BE2C (cell line): ENCODE data around the gene KCNK13.

Source experiments
- DNase-seq: peaks from one replicate; pipeline ENCODE4 v3.0.0-alpha.2; 2020
- H3K27me3 ChIP-seq: fragments of 250-450 bp; sonication (Bioruptor Pico); 2 replicates; pipeline ENCODE4 v1.5.1; 2020; ENCODE audit warnings: mild to moderate bottlenecking
- H3K36me3 ChIP-seq: fragments of 250-450 bp; sonication (Bioruptor Pico); 2 replicates; pipeline ENCODE4 v1.5.1; 2020; ENCODE audit warnings: mild to moderate bottlenecking
- H3K4me1 ChIP-seq: fragments of 250-450 bp; sonication (Bioruptor Pico); 2 replicates; pipeline ENCODE4 v1.5.1; 2020
- H3K4me3 ChIP-seq: 2 replicates; pipeline ENCODE4 v1.5.1; 2011; ENCODE audit warnings: low read depth, low read length
- H3K9me3 ChIP-seq: fragments of 250-450 bp; sonication (Bioruptor Pico); 2 replicates; pipeline ENCODE4 v1.5.1; 2020
- CTCF ChIP-seq: IDR thresholded peaks from 2 replicates; pipeline ENCODE4 v1.5.1; 2012; ENCODE audit warnings: mild to moderate bottlenecking, low read depth, low read length

KCNK13 gene

GRCh38 chr14:90168425-90169105 is 106.8 kb downstream of the KCNK13 start:
- Histone ChIP-seq H3K36me3 (no peaks in the 10 kb centered on the region), H3K9me3 (no peaks in the 10 kb centered on the region), H3K4me1 (peaks cover 9% of the 10 kb centered on the region; the same call in 1 of the 2 replicates), H3K27me3 (no peaks in the 10 kb centered on the region), H3K4me3 (no peak overlapping the region)
- no peak for TF ChIP-seq CTCF
- DNase-seq = no peak

GRCh38 chr14:90175631-90176030 is 113.8 kb downstream of the KCNK13 start:
- Histone ChIP-seq H3K9me3 (no peaks in the 10 kb centered on the region), H3K4me3 (no peak overlapping the region), H3K36me3 (no peaks in the 10 kb centered on the region), H3K4me1 (peaks cover 29% of the 10 kb centered on the region), H3K27me3 (no peaks in the 10 kb centered on the region)
- no peak for TF ChIP-seq CTCF
- no peak for DNase-seq

GRCh38 chr14:90177539-90178189 is 115.9 kb downstream of the KCNK13 start:
- DNase-seq = peak; percentile 52
- Histone ChIP-seq H3K27me3 (no peaks in the 10 kb centered on the region), H3K4me1 (peaks cover 24% of the 10 kb centered on the region), H3K9me3 (no peaks in the 10 kb centered on the region), H3K4me3 (no peak overlapping the region), H3K36me3 (no peaks in the 10 kb centered on the region)
- TF ChIP-seq CTCF = no peak

- H3K36me3 ChIP-seq = no peaks in the 10 kb centered on the region
- H3K4me1 ChIP-seq = peaks cover 24% of the 10 kb centered on the region
- H3K9me3 ChIP-seq = no peaks in the 10 kb centered on the region
- no peaks in the 10 kb centered on the region for H3K27me3 ChIP-seq
- DNase-seq = peak; percentile 52
- TF ChIP-seq CTCF = no peak
- H3K4me3 ChIP-seq = no peak overlapping the region
Measured at GRCh38 chr14:90179357-90179756, 117.6 kb downstream of the KCNK13 start.

GRCh38 chr14:90179809-90180779 is 118.3 kb downstream of the KCNK13 start:
- H3K4me3 ChIP-seq = no peak overlapping the region
- no peaks in the 10 kb centered on the region for H3K27me3 ChIP-seq
- H3K9me3 ChIP-seq = no peaks in the 10 kb centered on the region
- TF ChIP-seq CTCF = no peak
- peaks cover 24% of the 10 kb centered on the region for H3K4me1 ChIP-seq
- no peak for DNase-seq
- H3K36me3 ChIP-seq = no peaks in the 10 kb centered on the region
